Measurements from ENCODE around the gene ACSF2. TPM values are rescaled to one million over a fixed set of nuclear protein-coding genes. Genes with fewer than 3 reads are reported as not detected.
A peak's percentile ranks its signal among the peaks of the same experiment; 100 is the strongest.

ACSF2 gene
- polyA plus RNA-seq, 1 donor (not counting 4 experiments of a cell fraction or from before 2014, with no cell fraction given), result 71.9 TPM

DNA sequence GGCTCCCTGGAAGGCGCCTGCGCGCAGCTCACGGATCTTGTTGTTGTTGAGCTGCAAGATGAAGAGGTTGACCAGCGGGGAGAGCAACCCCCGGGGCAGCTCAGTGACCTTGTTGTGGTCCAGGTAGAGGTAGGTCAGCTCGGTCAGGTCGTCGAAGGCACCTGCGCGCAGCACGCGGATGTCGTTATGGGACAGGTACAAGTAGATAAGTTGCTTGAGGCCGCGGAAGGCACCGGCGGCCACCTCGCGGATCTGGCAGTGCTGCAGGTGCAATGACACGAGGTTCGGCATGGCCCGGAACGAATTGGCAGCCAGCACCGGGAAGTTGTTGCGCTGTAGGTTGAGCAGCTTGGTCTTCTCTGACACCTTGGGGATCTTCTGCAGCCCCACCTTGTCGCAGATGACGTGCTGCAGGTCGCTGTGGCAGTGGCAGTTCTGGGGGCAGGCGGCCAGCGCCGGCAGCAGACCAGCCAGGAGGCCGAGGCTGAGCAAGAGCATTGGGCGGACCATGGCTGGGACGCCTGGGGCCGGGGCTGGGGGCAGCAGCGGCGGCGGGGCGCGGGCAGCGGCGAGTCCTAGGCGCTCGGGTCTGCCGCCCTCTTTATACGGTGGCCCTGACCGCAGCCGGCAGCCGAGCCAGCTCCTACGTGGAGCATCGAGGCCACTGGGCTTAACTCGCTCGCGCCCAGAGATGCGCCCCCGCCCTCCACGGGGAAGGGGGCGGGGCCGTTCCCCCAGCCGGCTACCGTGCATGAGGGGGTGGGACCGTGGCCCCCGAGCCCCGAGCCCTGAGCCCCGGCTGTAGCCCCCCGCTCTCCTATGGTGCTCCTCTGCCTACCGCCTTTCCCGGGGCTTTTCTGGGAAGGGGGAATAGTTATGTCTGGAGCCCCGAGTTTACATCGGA lies 42.5 kb downstream of the ACSF2 start, which contains the start of gene CHAD:
Gene CHAD (minus strand): TSS at position 577 of the 904 bp plus-strand sequence. CDS start 67 bp downstream, at position 510.
- Histone ChIP-seq H3K9ac (ENCODE audit: control insufficient read depth, extremely low read depth, insufficient read depth, low read length) (no peak within 1 kb of the TSS), H3K4me3 (ENCODE audit: control insufficient read depth in 2 of 3, extremely low read depth in 1 of 3, insufficient read depth in 2 of 3, low read depth in 1 of 3, low read length in 3 of 3) (no peak within 1 kb of the TSS), H2AFZ (ENCODE audit: control insufficient read depth, low read length) (no peak within 1 kb of the TSS), H3K79me2 (ENCODE audit: control insufficient read depth, insufficient read depth, low read length) (no peaks in the 10 kb centered on the region), H3K4me2 (ENCODE audit: control insufficient read depth, extremely low read depth, insufficient read depth, low read depth, low read length) (peak within 1 kb of the TSS; percentile 32), H3K36me3 (ENCODE audit: control insufficient read depth in 2 of 2, extremely low read depth in 1 of 2, insufficient read depth in 2 of 2, low read length in 2 of 2) (peaks cover 2 to 23% of the 10 kb centered on the region in 2 experiments), H3K9me1 (ENCODE audit: control insufficient read depth, extremely low read depth, insufficient read depth, low read length) (no peaks in the 10 kb centered on the region), H3K27ac (ENCODE audit: control insufficient read depth, insufficient read depth, low read length) (no peak within 1 kb of the TSS), H3K4me1 (ENCODE audit: control insufficient read depth, extremely low read depth, insufficient read depth, low read length) (peaks cover 10% of the 10 kb centered on the region), H4K20me1 (ENCODE audit: control insufficient read depth, extremely low read depth, insufficient read depth, low read length) (no peaks in the 10 kb centered on the region), H3K9me3 (ENCODE audit: control insufficient read depth, low read depth, low read length) (no peaks in the 10 kb centered on the region), H3K27me3 (ENCODE audit: control insufficient read depth, extremely low read depth, insufficient read depth, low read length) (peaks cover 30% of the 10 kb centered on the region)
- TF ChIP-seq EZH2 (IDR thresholded peaks at IDR 0.05; ENCODE audit: low read length) (peak; percentile 68), CTCF (optimal IDR thresholded peaks at IDR 0.05 in 1 of 3, IDR thresholded peaks at IDR 0.05 in 1 of 3, conservative IDR thresholded peaks at IDR 0.05 in 1 of 3; ENCODE audit: extremely low read depth in 1 of 3, insufficient read depth in 2 of 3, low read length in 3 of 3) (no peak)
- FAIRE-seq (no peak), DNase-seq (ENCODE audit: low read depth, low spot score) (no peak)
- dilution Hi-C loops (cut with MboI; ENCODE audit: extremely low pct_ligation_motif_present, low sequenced_read_pairs), result no loop called here

DNA sequence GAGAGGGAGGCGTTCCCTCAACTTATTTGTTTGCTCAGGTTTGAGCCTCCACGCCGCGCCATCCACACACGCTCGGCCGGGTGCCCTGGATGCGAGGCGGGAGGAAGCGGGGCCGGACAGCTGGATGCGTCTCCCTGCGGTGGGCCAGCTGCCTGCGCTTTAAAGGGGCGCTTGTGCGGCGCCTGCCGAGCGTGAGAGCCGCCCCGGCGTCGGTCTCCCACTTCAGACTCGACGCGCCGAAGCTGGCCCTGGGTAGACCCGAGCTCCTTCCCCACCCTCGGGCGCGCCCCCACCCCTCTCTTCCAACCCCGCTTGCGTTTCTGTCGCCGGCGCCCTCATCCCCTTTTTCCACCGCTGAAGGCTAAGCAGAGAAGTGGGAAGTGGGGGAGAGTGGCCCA lies 43.2 kb downstream of the ACSF2 start:
- H3K4me3 ChIP-seq (ENCODE audit: control insufficient read depth in 2 of 3, extremely low read depth in 1 of 3, insufficient read depth in 2 of 3, low read depth in 1 of 3, low read length in 3 of 3), result no peak overlapping the region
- no peaks in the 10 kb centered on the region for H3K79me2 ChIP-seq (ENCODE audit: control insufficient read depth, insufficient read depth, low read length)
- TF ChIP-seq CTCF (optimal IDR thresholded peaks at IDR 0.05 in 1 of 3, IDR thresholded peaks at IDR 0.05 in 1 of 3, conservative IDR thresholded peaks at IDR 0.05 in 1 of 3; ENCODE audit: extremely low read depth in 1 of 3, insufficient read depth in 2 of 3, low read length in 3 of 3), result no peak
- TF ChIP-seq EZH2 (IDR thresholded peaks at IDR 0.05; ENCODE audit: low read length), result no peak
- H3K9me1 ChIP-seq (ENCODE audit: control insufficient read depth, extremely low read depth, insufficient read depth, low read length), result no peaks in the 10 kb centered on the region
- H3K27me3 ChIP-seq (ENCODE audit: control insufficient read depth, extremely low read depth, insufficient read depth, low read length), result peaks cover 30% of the 10 kb centered on the region
- dilution Hi-C loops (cut with MboI; ENCODE audit: extremely low pct_ligation_motif_present, low sequenced_read_pairs), result no loop called here
- H3K4me2 ChIP-seq (ENCODE audit: control insufficient read depth, extremely low read depth, insufficient read depth, low read depth, low read length), result peak overlapping the region; percentile 32
- H3K36me3 ChIP-seq (ENCODE audit: control insufficient read depth in 2 of 2, extremely low read depth in 1 of 2, insufficient read depth in 2 of 2, low read length in 2 of 2), result peaks cover 2 to 26% of the 10 kb centered on the region in 2 experiments
- no peak overlapping the region for H3K9ac ChIP-seq (ENCODE audit: control insufficient read depth, extremely low read depth, insufficient read depth, low read length)
- H3K27ac ChIP-seq (ENCODE audit: control insufficient read depth, insufficient read depth, low read length), result no peak overlapping the region
- H3K4me1 ChIP-seq (ENCODE audit: control insufficient read depth, extremely low read depth, insufficient read depth, low read length), result peaks cover 10% of the 10 kb centered on the region
- no peak for DNase-seq (ENCODE audit: low read depth, low spot score)
- no peak for FAIRE-seq
- no peak overlapping the region for H2AFZ ChIP-seq (ENCODE audit: control insufficient read depth, low read length)
- H3K9me3 ChIP-seq (ENCODE audit: control insufficient read depth, low read depth, low read length), result no peaks in the 10 kb centered on the region
- no peaks in the 10 kb centered on the region for H4K20me1 ChIP-seq (ENCODE audit: control insufficient read depth, extremely low read depth, insufficient read depth, low read length)
